ENCODE results near the gene CD46.

DNA sequence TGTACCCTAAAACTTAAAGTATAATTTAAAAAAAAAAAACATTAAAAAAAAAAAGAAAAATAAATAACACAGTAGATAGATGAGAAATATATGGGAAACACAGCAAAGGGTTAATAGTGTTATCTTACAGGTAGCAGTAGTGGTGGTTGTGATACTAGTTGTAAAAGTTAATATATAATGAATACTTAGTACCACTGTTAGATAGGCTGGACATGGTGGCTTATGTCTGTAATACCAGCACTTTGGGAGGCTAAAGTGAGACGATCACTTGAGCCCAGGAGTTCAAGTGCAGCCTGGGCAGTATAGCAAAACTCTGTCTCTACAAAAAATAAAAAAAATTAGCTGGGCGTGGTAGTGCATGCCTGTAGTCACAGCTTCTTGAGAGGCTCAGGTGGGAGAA, 32.6 kb upstream of the CD46 start:
- TF ChIP-seq EZH2 (IDR thresholded peaks at IDR 0.05; ENCODE audit: borderline replicate concordance, insufficient read depth, low read depth, low read length, poor library complexity, severe bottlenecking) = no peak
- TF ChIP-seq, protein P1, sequence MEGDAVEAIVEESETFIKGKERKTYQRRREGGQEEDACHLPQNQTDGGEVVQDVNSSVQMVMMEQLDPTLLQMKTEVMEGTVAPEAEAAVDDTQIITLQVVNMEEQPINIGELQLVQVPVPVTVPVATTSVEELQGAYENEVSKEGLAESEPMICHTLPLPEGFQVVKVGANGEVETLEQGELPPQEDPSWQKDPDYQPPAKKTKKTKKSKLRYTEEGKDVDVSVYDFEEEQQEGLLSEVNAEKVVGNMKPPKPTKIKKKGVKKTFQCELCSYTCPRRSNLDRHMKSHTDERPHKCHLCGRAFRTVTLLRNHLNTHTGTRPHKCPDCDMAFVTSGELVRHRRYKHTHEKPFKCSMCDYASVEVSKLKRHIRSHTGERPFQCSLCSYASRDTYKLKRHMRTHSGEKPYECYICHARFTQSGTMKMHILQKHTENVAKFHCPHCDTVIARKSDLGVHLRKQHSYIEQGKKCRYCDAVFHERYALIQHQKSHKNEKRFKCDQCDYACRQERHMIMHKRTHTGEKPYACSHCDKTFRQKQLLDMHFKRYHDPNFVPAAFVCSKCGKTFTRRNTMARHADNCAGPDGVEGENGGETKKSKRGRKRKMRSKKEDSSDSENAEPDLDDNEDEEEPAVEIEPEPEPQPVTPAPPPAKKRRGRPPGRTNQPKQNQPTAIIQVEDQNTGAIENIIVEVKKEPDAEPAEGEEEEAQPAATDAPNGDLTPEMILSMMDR (IDR thresholded peaks at IDR 0.05) = no peak
